GM12864 (cell line): ENCODE results near the gene PLCG1.

Experiments
- DNase-seq: peaks from one replicate; pipeline ENCODE4 v3.0.0-alpha.2; 2011; ENCODE audit warnings: low read depth
- H3K4me3 ChIP-seq: 2 replicates; pipeline ENCODE4 v1.5.1; 2011; ENCODE audit warnings: mild to moderate bottlenecking, low read depth, low read length, control low read depth
- TF ChIP-seq, protein P1 (sequence below): IDR thresholded peaks from 2 replicates; pipeline ENCODE4 v1.5.1; 2011; ENCODE audit warnings: low read depth, mild to moderate bottlenecking, moderate library complexity, low read length, control low read depth, inconsistent platforms; ENCODE audit errors: missing control alignments

The PLCG1 gene

DNA sequence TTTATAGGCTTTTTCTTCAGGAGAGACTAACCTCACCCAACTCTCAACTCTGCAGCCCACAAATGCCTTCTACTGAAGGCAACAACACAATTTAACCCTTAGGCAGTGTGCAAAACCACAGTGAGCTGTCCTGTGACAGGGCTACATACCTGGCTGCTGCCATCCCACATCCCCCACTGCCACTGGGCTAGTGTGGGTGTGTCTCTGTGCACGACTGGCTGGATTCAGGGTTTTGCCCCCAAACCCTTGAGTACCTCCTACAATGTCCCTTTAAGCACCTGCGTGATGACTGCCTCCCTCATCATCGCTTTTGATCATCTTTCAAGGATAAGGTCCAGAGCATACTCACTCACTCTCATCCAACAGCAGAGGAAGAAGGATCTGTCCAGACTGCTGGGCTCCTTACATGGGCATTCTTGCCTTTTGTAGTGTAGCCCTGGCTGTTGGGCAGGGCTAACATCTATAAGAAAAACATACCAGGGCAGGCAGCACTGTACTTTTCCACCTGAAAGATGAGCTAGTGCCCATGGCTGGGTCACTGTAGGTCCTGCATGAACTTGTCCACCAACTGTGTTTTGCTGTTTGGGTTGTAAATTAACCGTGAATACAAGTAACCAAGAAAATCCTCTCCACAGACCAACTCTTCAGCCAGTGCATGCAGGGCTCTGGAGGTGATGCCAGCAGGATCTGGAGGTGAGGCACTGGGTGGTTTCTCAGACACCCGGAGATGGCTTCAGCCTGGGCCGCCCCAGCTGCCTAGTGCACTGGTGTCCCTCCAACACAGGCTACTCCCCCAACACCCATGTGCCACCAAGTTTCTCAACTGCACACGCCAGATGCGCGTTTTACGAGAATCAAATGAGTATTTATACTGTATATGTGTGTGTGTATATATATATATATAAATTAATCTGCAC is 45.2 kb downstream of the PLCG1 start:
- TF ChIP-seq, protein P1, sequence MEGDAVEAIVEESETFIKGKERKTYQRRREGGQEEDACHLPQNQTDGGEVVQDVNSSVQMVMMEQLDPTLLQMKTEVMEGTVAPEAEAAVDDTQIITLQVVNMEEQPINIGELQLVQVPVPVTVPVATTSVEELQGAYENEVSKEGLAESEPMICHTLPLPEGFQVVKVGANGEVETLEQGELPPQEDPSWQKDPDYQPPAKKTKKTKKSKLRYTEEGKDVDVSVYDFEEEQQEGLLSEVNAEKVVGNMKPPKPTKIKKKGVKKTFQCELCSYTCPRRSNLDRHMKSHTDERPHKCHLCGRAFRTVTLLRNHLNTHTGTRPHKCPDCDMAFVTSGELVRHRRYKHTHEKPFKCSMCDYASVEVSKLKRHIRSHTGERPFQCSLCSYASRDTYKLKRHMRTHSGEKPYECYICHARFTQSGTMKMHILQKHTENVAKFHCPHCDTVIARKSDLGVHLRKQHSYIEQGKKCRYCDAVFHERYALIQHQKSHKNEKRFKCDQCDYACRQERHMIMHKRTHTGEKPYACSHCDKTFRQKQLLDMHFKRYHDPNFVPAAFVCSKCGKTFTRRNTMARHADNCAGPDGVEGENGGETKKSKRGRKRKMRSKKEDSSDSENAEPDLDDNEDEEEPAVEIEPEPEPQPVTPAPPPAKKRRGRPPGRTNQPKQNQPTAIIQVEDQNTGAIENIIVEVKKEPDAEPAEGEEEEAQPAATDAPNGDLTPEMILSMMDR, result no peak
- no peak overlapping the region for H3K4me3 ChIP-seq
- no peak for DNase-seq

- TF ChIP-seq, protein P1, result no peak
These were observed 46.0 kb downstream of the PLCG1 start for GRCh38 chr20:41183391-41183790.

GRCh38 chr20:41183831-41184230 is 46.5 kb downstream of the PLCG1 start:
- DNase-seq, result no peak
- H3K4me3 ChIP-seq, result no peak overlapping the region
- TF ChIP-seq, protein P1, result no peak

More at GRCh38 chr20:41183391-41183790, 46.0 kb downstream of the PLCG1 start:
- no peak for DNase-seq
- H3K4me3 ChIP-seq, result no peak overlapping the region

GRCh38 chr20:41185013-41185757 is 47.8 kb downstream of the PLCG1 start:
- TF ChIP-seq, protein P1, result no peak
- H3K4me3 ChIP-seq, result no peak overlapping the region
- no peak for DNase-seq

DNA sequence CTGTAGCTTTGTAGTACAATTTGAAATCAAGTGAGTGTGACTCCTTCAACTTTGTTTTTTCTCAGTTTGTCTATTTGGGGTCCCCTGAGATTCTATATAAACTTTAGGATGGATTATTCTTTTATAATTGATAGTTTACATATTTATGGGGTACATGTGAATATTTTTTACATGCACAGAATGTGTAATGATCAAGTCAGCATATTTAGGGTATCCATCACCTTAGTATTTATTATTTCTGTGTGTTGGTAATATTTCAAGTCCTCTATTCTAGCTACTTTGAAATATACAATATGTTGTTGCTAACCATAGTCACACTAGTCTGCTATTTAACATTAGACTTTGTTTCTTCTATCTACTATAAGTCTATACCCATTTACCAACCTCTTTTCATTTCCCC is 50.3 kb downstream of the PLCG1 start:
- TF ChIP-seq, protein P1, result no peak
- DNase-seq, result no peak
- H3K4me3 ChIP-seq, result no peak overlapping the region

DNA sequence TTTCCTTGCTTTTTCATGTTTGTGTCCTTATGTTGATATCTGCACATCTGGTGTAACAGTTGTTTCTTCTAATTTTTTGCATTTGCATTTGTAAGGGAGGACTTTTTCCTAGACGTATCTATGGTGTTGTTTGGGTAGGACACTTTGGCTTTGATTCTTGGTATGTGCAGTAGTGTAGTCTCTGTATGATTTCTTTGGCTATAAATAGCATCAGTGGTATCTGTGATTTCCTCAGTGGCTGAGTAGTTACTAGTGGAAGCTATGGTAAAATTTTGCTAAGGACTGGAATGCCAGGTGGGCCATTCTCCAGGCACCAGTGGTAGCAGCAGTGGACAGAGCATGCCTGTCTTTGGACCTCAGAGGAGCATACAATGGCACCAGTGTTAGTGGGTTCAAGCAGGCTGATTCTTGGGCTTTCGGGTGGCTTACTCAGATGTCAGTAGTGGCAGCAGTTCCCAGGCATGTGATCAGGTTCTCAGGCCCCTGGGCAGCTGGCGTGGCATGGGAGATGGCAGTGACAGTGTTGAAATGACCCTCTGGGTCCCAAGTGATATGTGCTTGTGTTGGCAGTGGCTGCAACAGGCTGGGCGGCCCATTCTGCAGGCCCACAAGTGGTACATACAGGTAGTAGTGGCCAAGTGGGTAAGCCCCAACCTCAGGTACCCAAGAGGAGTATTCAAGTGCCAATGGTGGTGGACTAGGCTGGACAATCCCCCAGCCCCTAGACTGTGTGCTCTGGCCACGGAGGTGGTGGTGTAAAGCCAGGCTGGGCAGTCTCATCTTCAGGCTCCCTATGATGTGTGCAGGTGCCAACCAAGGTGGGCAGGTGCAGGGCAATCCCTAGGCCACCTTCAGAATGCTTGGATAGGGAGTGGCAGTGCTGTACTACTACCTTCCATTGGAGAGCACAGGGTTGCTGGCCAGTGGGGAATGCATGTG is 54.5 kb downstream of the PLCG1 start:
- no peak overlapping the region for H3K4me3 ChIP-seq
- TF ChIP-seq, protein P1, result no peak
- no peak for DNase-seq
